ENCODE measurements around the gene CACNA1C. TPM values are rescaled to one million over a fixed set of nuclear protein-coding genes. Genes with fewer than 3 reads are reported as not detected.

CACNA1C gene
- total RNA-seq, 1 donor from 2014 or later: 7.3 TPM

DNA sequence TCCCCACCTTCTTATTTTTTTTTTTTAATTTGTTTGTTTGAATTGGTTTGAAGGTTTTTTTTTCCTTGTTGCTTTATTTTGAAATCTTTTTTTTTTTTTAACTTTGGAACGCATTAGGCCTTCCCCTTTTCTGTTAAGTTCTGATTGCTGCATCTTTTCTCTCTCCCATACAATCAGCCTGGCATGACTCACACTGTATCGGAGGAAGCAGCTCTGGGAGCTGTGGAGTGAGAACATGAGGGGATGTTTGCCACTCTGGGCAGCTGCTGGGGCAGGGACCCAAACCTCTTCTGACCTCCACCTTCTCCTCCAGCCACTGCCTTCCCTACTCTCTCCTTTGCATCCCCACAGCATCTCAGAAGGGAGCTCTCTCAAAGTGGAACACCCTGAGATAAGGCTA is 581.7 kb downstream of the CACNA1C start:
- Histone ChIP-seq H3K36me3 (ENCODE audit: control insufficient read depth in 3 of 3, insufficient read depth in 3 of 3, low read length in 3 of 3) (no peaks in the 10 kb centered on the region), H3K4me1 (ENCODE audit: control insufficient read depth in 3 of 3, insufficient read depth in 3 of 3, low read length in 3 of 3) (peaks cover 0 to 11% (median under 1%) of the 10 kb centered on the region in 3 donors), H3K27me3 (ENCODE audit: control insufficient read depth in 3 of 3, insufficient read depth in 3 of 3, low read length in 3 of 3) (peaks cover 0 to 34% (median 18%) of the 10 kb centered on the region in 3 donors), H3K4me3 (ENCODE audit: low read length in 3 of 3) (no peak overlapping the region), H3K9ac (ENCODE audit: low read depth in 1 of 3, low read length in 3 of 3) (no peak overlapping the region), H3K9me3 (ENCODE audit: control insufficient read depth in 3 of 3, low read length in 3 of 3) (no peaks in the 10 kb centered on the region), H3K27ac (ENCODE audit: low read depth, low read length) (no peak overlapping the region)

DNA sequence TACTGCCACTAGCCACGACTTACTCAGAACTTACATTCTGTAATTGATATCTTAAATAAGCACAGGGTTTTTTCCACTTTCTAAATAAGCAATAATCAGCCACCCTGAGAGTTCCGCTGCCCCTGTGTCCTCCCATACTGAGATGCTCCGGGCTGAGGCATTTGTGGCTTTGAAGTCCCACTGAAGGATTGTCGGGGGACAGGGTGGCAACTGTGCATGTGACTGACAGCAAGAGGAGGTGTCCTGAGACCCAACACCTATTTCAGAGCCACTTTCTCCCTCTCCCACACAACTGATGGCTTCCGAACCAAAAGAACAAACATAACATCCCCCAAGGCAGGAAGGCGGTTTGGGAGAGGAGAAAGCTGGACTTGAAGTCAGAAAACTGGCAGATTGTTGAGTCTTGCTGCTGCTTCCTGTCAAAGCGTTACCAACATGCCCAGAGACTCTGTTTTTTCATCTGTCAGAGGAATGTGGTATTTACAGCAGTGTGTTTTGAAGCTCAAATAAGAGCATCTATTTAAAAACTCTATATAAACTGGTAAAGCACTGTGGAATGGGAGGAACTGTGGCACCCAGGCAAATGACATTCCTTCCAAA is 584.1 kb downstream of the CACNA1C start:
- Histone ChIP-seq H3K4me1 (ENCODE audit: control insufficient read depth in 3 of 3, insufficient read depth in 3 of 3, low read length in 3 of 3) (peaks cover 15 to 22% (median 16%) of the 10 kb centered on the region in 3 donors), H3K9ac (ENCODE audit: low read depth in 1 of 3, low read length in 3 of 3) (no peak overlapping the region), H3K9me3 (ENCODE audit: control insufficient read depth in 3 of 3, low read length in 3 of 3) (no peaks in the 10 kb centered on the region), H3K27me3 (ENCODE audit: control insufficient read depth in 3 of 3, insufficient read depth in 3 of 3, low read length in 3 of 3) (peaks cover 0 to 28% (median 20%) of the 10 kb centered on the region in 3 donors), H3K4me3 (ENCODE audit: low read length in 3 of 3) (no peak overlapping the region), H3K27ac (ENCODE audit: low read depth, low read length) (no peak overlapping the region), H3K36me3 (ENCODE audit: control insufficient read depth in 3 of 3, insufficient read depth in 3 of 3, low read length in 3 of 3) (no peaks in the 10 kb centered on the region)

GRCh38 chr12:2637371-2637770 is 584.6 kb downstream of the CACNA1C start:
- Histone ChIP-seq H3K4me3 (ENCODE audit: low read length in 3 of 3) (no peak overlapping the region), H3K9me3 (ENCODE audit: control insufficient read depth in 3 of 3, low read length in 3 of 3) (no peaks in the 10 kb centered on the region), H3K27me3 (ENCODE audit: control insufficient read depth in 3 of 3, insufficient read depth in 3 of 3, low read length in 3 of 3) (peaks cover 0 to 30% (median 20%) of the 10 kb centered on the region in 3 donors), H3K9ac (ENCODE audit: low read depth in 1 of 3, low read length in 3 of 3) (no peak overlapping the region), H3K36me3 (ENCODE audit: control insufficient read depth in 3 of 3, insufficient read depth in 3 of 3, low read length in 3 of 3) (no peaks in the 10 kb centered on the region), H3K4me1 (ENCODE audit: control insufficient read depth in 3 of 3, insufficient read depth in 3 of 3, low read length in 3 of 3) (peaks cover 16 to 27% (median 17%) of the 10 kb centered on the region in 3 donors), H3K27ac (ENCODE audit: low read depth, low read length) (no peak overlapping the region)

GRCh38 chr12:2638273-2639019 is 585.7 kb downstream of the CACNA1C start:
- Histone ChIP-seq H3K4me3 (ENCODE audit: low read length in 3 of 3) (no peak overlapping the region), H3K9ac (ENCODE audit: low read depth in 1 of 3, low read length in 3 of 3) (no peak overlapping the region), H3K27me3 (ENCODE audit: control insufficient read depth in 3 of 3, insufficient read depth in 3 of 3, low read length in 3 of 3) (peaks cover 0 to 25% (median 22%) of the 10 kb centered on the region in 3 donors), H3K9me3 (ENCODE audit: control insufficient read depth in 3 of 3, low read length in 3 of 3) (no peaks in the 10 kb centered on the region), H3K27ac (ENCODE audit: low read depth, low read length) (no peak overlapping the region), H3K4me1 (ENCODE audit: control insufficient read depth in 3 of 3, insufficient read depth in 3 of 3, low read length in 3 of 3) (peaks cover 13 to 27% (median 17%) of the 10 kb centered on the region in 3 donors), H3K36me3 (ENCODE audit: control insufficient read depth in 3 of 3, insufficient read depth in 3 of 3, low read length in 3 of 3) (no peaks in the 10 kb centered on the region)

DNA sequence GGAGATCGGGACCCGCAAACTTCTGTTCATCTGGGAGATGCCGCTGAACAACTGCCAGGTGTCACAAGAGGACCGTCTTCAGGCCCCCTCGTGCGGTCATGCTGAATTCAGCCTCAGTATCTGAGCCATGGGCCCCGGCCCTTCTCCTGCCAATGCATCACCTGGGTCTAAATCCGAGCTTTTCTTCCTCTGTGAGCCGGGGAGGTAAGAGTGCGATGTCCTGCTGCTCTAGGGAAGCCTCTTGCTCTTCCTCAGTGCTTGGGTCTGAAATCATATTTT is 586.2 kb downstream of the CACNA1C start:
- Histone ChIP-seq H3K36me3 (ENCODE audit: control insufficient read depth in 3 of 3, insufficient read depth in 3 of 3, low read length in 3 of 3) (no peaks in the 10 kb centered on the region), H3K27ac (ENCODE audit: low read depth, low read length) (no peak overlapping the region), H3K9me3 (ENCODE audit: control insufficient read depth in 3 of 3, low read length in 3 of 3) (no peaks in the 10 kb centered on the region), H3K4me1 (ENCODE audit: control insufficient read depth in 3 of 3, insufficient read depth in 3 of 3, low read length in 3 of 3) (peaks cover 13 to 27% (median 17%) of the 10 kb centered on the region in 3 donors), H3K27me3 (ENCODE audit: control insufficient read depth in 3 of 3, insufficient read depth in 3 of 3, low read length in 3 of 3) (peaks cover 0 to 26% (median 20%) of the 10 kb centered on the region in 3 donors), H3K9ac (ENCODE audit: low read depth in 1 of 3, low read length in 3 of 3) (no peak overlapping the region), H3K4me3 (ENCODE audit: low read length in 3 of 3) (no peak overlapping the region)

- no peak overlapping the region for H3K4me3 ChIP-seq (ENCODE audit: low read length in 3 of 3)
- H3K36me3 ChIP-seq (ENCODE audit: control insufficient read depth in 3 of 3, insufficient read depth in 3 of 3, low read length in 3 of 3): no peaks in the 10 kb centered on the region
- H3K27ac ChIP-seq (ENCODE audit: low read depth, low read length): peak overlapping the region; percentile 57
- H3K4me1 ChIP-seq (ENCODE audit: control insufficient read depth in 3 of 3, insufficient read depth in 3 of 3, low read length in 3 of 3): peaks cover 13 to 27% (median 17%) of the 10 kb centered on the region in 3 donors
- H3K9me3 ChIP-seq (ENCODE audit: control insufficient read depth in 3 of 3, low read length in 3 of 3): no peaks in the 10 kb centered on the region
- H3K9ac ChIP-seq (ENCODE audit: low read depth in 1 of 3, low read length in 3 of 3): no peak overlapping the region
- peaks cover 0 to 29% (median 16%) of the 10 kb centered on the region in 3 donors for H3K27me3 ChIP-seq (ENCODE audit: control insufficient read depth in 3 of 3, insufficient read depth in 3 of 3, low read length in 3 of 3)
Observed at GRCh38 chr12:2640281-2640680, 587.5 kb downstream of the CACNA1C start.

GRCh38 chr12:2640709-2641108 is 587.9 kb downstream of the CACNA1C start:
- Histone ChIP-seq H3K36me3 (ENCODE audit: control insufficient read depth in 3 of 3, insufficient read depth in 3 of 3, low read length in 3 of 3) (no peaks in the 10 kb centered on the region), H3K4me1 (ENCODE audit: control insufficient read depth in 3 of 3, insufficient read depth in 3 of 3, low read length in 3 of 3) (peaks cover 13 to 27% (median 17%) of the 10 kb centered on the region in 3 donors), H3K27ac (ENCODE audit: low read depth, low read length) (peak overlapping the region; percentile 57), H3K9me3 (ENCODE audit: control insufficient read depth in 3 of 3, low read length in 3 of 3) (no peaks in the 10 kb centered on the region), H3K4me3 (ENCODE audit: low read length in 3 of 3) (no peak overlapping the region), H3K9ac (ENCODE audit: low read depth in 1 of 3, low read length in 3 of 3) (no peak overlapping the region), H3K27me3 (ENCODE audit: control insufficient read depth in 3 of 3, insufficient read depth in 3 of 3, low read length in 3 of 3) (peaks cover 0 to 28% (median 16%) of the 10 kb centered on the region in 3 donors)

GRCh38 chr12:2641207-2641606 is 588.4 kb downstream of the CACNA1C start:
- no peaks in the 10 kb centered on the region for H3K36me3 ChIP-seq (ENCODE audit: control insufficient read depth in 3 of 3, insufficient read depth in 3 of 3, low read length in 3 of 3)
- no peak overlapping the region for H3K9ac ChIP-seq (ENCODE audit: low read depth in 1 of 3, low read length in 3 of 3)
- H3K27me3 ChIP-seq (ENCODE audit: control insufficient read depth in 3 of 3, insufficient read depth in 3 of 3, low read length in 3 of 3): peaks cover 0 to 25% (median 16%) of the 10 kb centered on the region in 3 donors
- H3K4me1 ChIP-seq (ENCODE audit: control insufficient read depth in 3 of 3, insufficient read depth in 3 of 3, low read length in 3 of 3): peaks cover 13 to 27% (median 17%) of the 10 kb centered on the region in 3 donors
- no peak overlapping the region for H3K4me3 ChIP-seq (ENCODE audit: low read length in 3 of 3)
- H3K9me3 ChIP-seq (ENCODE audit: control insufficient read depth in 3 of 3, low read length in 3 of 3): no peaks in the 10 kb centered on the region
- H3K27ac ChIP-seq (ENCODE audit: low read depth, low read length): peak overlapping the region; percentile 57

DNA sequence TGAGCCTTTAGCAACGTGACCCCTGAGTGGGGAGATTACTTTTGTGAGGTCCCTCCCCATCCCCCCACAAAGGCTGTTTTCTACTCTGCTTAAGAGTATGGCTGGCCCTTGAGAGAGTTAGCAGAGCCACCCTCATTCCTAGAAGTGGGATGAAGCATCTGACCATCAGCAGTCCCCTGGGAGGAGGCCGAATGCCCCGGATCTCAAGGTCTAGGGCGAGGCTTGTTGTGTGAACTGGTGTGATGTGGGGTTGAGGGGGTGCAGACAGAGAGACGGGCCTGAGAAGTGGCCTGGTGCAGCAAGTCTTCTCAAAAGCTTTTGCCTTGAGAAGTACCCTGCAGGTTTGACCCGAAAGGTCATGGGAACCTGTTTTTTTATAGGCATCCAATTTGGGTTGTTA is 589.0 kb downstream of the CACNA1C start:
- Histone ChIP-seq H3K4me3 (ENCODE audit: low read length in 3 of 3) (no peak overlapping the region), H3K36me3 (ENCODE audit: control insufficient read depth in 3 of 3, insufficient read depth in 3 of 3, low read length in 3 of 3) (no peaks in the 10 kb centered on the region), H3K27me3 (ENCODE audit: control insufficient read depth in 3 of 3, insufficient read depth in 3 of 3, low read length in 3 of 3) (peaks cover 0 to 23% (median 16%) of the 10 kb centered on the region in 3 donors), H3K9me3 (ENCODE audit: control insufficient read depth in 3 of 3, low read length in 3 of 3) (no peaks in the 10 kb centered on the region), H3K27ac (ENCODE audit: low read depth, low read length) (peak overlapping the region; percentile 57), H3K9ac (ENCODE audit: low read depth in 1 of 3, low read length in 3 of 3) (no peak overlapping the region), H3K4me1 (ENCODE audit: control insufficient read depth in 3 of 3, insufficient read depth in 3 of 3, low read length in 3 of 3) (peaks cover 13 to 27% (median 17%) of the 10 kb centered on the region in 3 donors)

- H3K4me1 ChIP-seq (ENCODE audit: control insufficient read depth in 3 of 3, insufficient read depth in 3 of 3, low read length in 3 of 3): peaks cover 13 to 27% (median 17%) of the 10 kb centered on the region in 3 donors
- H3K27ac ChIP-seq (ENCODE audit: low read depth, low read length): no peak overlapping the region
- H3K9ac ChIP-seq (ENCODE audit: low read depth in 1 of 3, low read length in 3 of 3): no peak overlapping the region
- H3K36me3 ChIP-seq (ENCODE audit: control insufficient read depth in 3 of 3, insufficient read depth in 3 of 3, low read length in 3 of 3): no peaks in the 10 kb centered on the region
- H3K4me3 ChIP-seq (ENCODE audit: low read length in 3 of 3): no peak overlapping the region
- peaks cover 0 to 20% (median 16%) of the 10 kb centered on the region in 3 donors for H3K27me3 ChIP-seq (ENCODE audit: control insufficient read depth in 3 of 3, insufficient read depth in 3 of 3, low read length in 3 of 3)
- no peaks in the 10 kb centered on the region for H3K9me3 ChIP-seq (ENCODE audit: control insufficient read depth in 3 of 3, low read length in 3 of 3)
Observed at GRCh38 chr12:2642176-2642892, 589.5 kb downstream of the CACNA1C start.

Measured in skeletal muscle tissue (tissue), 4 donors.